ENCODE results near the gene CPE. TPM values are rescaled to one million over a fixed set of nuclear protein-coding genes. Genes with fewer than 3 reads are reported as not detected.
A peak's percentile ranks its signal among the peaks of the same experiment; 100 is the strongest.

Gene CPE
- total and polyA plus RNA-seq, 2 donors, result 52.3 to 94.5 TPM

DNA sequence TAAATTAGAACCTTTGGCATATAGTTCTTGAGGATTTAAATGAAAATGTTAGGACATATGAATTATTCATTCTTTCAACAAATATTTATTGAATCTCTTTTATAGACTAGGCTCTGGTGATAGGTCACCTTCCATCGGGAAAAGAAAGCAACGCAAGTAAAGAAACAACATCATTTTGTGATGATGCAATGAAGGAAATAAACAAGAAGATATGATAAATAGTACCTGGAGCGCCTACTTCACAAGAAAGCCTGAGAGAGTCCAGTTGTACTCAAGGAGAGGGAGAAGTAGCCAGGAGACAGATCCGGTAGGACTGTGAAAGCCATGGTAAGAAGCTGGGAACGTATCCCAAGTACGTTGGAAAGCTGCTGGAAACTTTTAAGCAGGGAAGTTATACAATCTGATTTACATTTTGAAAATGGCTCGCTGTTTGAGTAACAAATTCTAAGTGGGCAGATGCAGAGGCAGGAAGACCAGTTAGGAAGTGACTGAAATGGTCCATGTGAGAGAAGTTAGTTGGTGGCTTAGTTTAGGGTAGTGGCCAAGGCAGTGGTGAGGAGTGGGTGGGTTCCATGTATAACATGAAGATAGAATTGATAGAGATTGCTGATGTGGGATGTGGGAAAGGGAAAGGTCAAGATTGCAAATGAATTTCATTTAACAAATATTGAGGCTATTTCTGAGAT, 17.7 kb upstream of the CPE start:
- Histone ChIP-seq H3K36me3 (ENCODE audit: control insufficient read depth in 2 of 2, insufficient read depth in 2 of 2, low read length in 1 of 2) (no peaks in the 10 kb centered on the region), H3K4me3 (ENCODE audit: low read length in 2 of 2) (no peak overlapping the region), H3K27me3 (ENCODE audit: control insufficient read depth in 2 of 2, insufficient read depth in 1 of 2, low read length in 1 of 2) (peaks cover 0 to 13% of the 10 kb centered on the region in 2 donors), H3K4me1 (ENCODE audit: control insufficient read depth in 2 of 2, insufficient read depth in 2 of 2, low read length in 2 of 2) (no peaks in the 10 kb centered on the region), H3K9me3 (ENCODE audit: control insufficient read depth in 2 of 2, insufficient read depth in 1 of 2, low read length in 1 of 2) (no peaks in the 10 kb centered on the region), H3K27ac (ENCODE audit: low read depth in 1 of 2, low read length in 1 of 2) (no peak overlapping the region)
- no peak for DNase-seq (ENCODE audit: low read depth in 6 of 9, low spot score in 9 of 9)
- 95% methylated on average over 7 of the region's 7 CpGs for WGBS

DNA sequence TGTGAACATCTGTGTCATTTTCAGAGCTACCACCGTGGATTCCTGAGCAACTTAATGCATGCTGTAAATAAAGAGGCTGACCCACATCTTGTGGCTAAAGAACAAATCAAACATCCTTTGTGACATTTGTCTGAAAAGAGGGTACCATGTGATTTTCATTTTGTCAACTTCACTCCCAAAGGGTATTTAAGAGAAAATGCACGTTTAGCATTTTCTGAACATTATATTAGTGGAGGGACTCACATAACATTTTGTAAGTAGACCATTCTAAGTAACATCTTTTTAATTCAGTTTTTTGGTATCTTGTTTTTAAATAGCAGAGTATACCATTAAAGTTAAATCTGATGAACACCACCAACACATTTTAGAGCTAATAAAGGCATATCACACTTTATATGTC, 17.0 kb upstream of the CPE start:
- Histone ChIP-seq H3K27me3 (ENCODE audit: control insufficient read depth in 2 of 2, insufficient read depth in 1 of 2, low read length in 1 of 2) (peaks cover 0 to 13% of the 10 kb centered on the region in 2 donors), H3K4me1 (ENCODE audit: control insufficient read depth in 2 of 2, insufficient read depth in 2 of 2, low read length in 2 of 2) (no peaks in the 10 kb centered on the region), H3K9me3 (ENCODE audit: control insufficient read depth in 2 of 2, insufficient read depth in 1 of 2, low read length in 1 of 2) (no peaks in the 10 kb centered on the region), H3K36me3 (ENCODE audit: control insufficient read depth in 2 of 2, insufficient read depth in 2 of 2, low read length in 1 of 2) (no peaks in the 10 kb centered on the region), H3K27ac (ENCODE audit: low read depth in 1 of 2, low read length in 1 of 2) (no peak overlapping the region), H3K4me3 (ENCODE audit: low read length in 2 of 2) (no peak overlapping the region)
- 96% methylated on average over 2 of the region's 2 CpGs for WGBS
- no peak for DNase-seq (ENCODE audit: low read depth in 6 of 9, low spot score in 9 of 9)

DNA sequence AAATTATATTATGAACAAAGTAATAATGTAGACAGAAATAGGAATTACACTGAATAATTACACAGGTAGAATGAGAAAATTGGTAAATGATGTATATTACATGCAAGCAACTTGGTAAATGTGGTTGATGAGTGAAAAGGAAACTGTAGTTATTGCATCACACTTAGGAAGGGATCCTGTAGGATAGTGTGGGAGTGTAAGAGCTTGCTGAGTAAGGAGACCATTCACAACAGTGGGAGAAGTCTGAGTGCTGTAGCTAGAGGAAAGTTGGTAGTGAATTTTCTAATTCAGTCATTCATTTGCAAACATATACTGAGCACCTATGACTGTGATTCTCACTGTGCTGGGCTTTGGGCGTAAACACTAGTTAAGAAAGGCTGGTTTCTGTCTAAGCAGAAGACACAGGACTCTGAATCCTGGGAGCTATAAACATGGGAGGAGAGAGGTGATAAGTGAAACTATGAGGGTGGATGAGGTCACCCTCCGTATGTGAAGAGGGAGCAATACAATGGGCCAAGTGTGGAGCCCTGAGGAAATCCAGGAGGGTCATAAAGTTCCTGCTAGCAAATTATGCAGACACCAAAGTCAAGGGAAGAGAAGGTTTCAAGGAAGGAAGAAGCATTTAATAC, 14.2 kb upstream of the CPE start:
- Histone ChIP-seq H3K27ac (ENCODE audit: low read depth in 1 of 2, low read length in 1 of 2) (no peak overlapping the region), H3K36me3 (ENCODE audit: control insufficient read depth in 2 of 2, insufficient read depth in 2 of 2, low read length in 1 of 2) (no peaks in the 10 kb centered on the region), H3K4me1 (ENCODE audit: control insufficient read depth in 2 of 2, insufficient read depth in 2 of 2, low read length in 2 of 2) (no peaks in the 10 kb centered on the region), H3K27me3 (ENCODE audit: control insufficient read depth in 2 of 2, insufficient read depth in 1 of 2, low read length in 1 of 2) (peaks cover 0 to 14% of the 10 kb centered on the region in 2 donors), H3K4me3 (ENCODE audit: low read length in 2 of 2) (no peak overlapping the region), H3K9me3 (ENCODE audit: control insufficient read depth in 2 of 2, insufficient read depth in 1 of 2, low read length in 1 of 2) (no peaks in the 10 kb centered on the region)
- 98% methylated on average over 2 of the region's 2 CpGs for WGBS
- DNase-seq (ENCODE audit: low read depth in 6 of 9, low spot score in 9 of 9), result no peak

DNA sequence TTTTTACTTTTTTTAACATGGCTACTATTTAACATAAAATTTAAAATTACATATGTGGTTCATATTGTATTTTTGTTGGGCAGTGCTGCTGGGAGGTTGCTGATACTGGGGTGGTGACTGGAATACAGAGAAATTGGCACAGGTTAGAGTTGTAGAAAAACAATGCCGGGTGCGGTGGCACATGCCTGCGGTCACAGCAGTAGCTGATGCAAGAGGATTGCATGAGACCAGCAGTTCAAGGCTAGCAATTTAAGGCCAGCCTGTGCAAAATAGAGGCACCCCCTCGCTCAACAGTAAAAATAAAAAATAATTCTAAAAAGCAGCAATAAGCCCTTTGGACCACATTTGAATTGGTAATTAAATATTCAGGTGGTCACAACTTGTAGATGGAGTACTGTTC, 11.8 kb upstream of the CPE start:
- DNase-seq (ENCODE audit: low read depth in 6 of 9, low spot score in 9 of 9), result no peak
- Histone ChIP-seq H3K4me3 (ENCODE audit: low read length in 2 of 2) (no peak overlapping the region), H3K36me3 (ENCODE audit: control insufficient read depth in 2 of 2, insufficient read depth in 2 of 2, low read length in 1 of 2) (no peaks in the 10 kb centered on the region), H3K27me3 (ENCODE audit: control insufficient read depth in 2 of 2, insufficient read depth in 1 of 2, low read length in 1 of 2) (peaks cover 0 to 5% of the 10 kb centered on the region in 2 donors), H3K4me1 (ENCODE audit: control insufficient read depth in 2 of 2, insufficient read depth in 2 of 2, low read length in 2 of 2) (no peaks in the 10 kb centered on the region), H3K27ac (ENCODE audit: low read depth in 1 of 2, low read length in 1 of 2) (no peak overlapping the region), H3K9me3 (ENCODE audit: control insufficient read depth in 2 of 2, insufficient read depth in 1 of 2, low read length in 1 of 2) (no peaks in the 10 kb centered on the region)
- 96% methylated on average over 4 of the region's 4 CpGs for WGBS

DNA sequence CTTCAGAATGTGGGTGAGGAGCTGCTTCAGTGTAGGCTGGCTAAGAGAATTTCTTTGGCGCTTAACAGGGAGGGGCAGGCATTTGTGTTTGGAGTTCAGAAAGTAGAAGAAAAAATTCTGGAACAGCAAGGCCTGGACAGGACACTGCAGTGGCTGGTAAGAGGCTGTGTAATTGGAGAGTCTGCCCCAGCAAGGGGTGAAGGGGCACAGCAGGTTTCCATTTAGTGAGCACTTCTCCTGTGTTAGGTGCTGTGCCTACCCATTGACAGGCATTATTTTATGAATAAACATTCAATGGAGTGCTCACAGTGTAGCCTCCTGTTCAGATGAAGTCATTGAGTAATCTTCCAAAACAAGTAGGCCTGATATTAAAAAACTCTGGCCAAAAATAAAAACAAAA, 10.7 kb upstream of the CPE start:
- no peaks in the 10 kb centered on the region for H3K36me3 ChIP-seq (ENCODE audit: control insufficient read depth in 2 of 2, insufficient read depth in 2 of 2, low read length in 1 of 2)
- no peak overlapping the region for H3K27ac ChIP-seq (ENCODE audit: low read depth in 1 of 2, low read length in 1 of 2)
- no peaks in the 10 kb centered on the region for H3K9me3 ChIP-seq (ENCODE audit: control insufficient read depth in 2 of 2, insufficient read depth in 1 of 2, low read length in 1 of 2)
- H3K4me1 ChIP-seq (ENCODE audit: control insufficient read depth in 2 of 2, insufficient read depth in 2 of 2, low read length in 2 of 2), result no peaks in the 10 kb centered on the region
- no peak overlapping the region for H3K4me3 ChIP-seq (ENCODE audit: low read length in 2 of 2)
- WGBS, result 96% methylated on average over 1 of the region's 1 CpG
- H3K27me3 ChIP-seq (ENCODE audit: control insufficient read depth in 2 of 2, insufficient read depth in 1 of 2, low read length in 1 of 2), result peaks cover 0 to 5% of the 10 kb centered on the region in 2 donors
- no peak for DNase-seq (ENCODE audit: low read depth in 6 of 9, low spot score in 9 of 9)

DNA sequence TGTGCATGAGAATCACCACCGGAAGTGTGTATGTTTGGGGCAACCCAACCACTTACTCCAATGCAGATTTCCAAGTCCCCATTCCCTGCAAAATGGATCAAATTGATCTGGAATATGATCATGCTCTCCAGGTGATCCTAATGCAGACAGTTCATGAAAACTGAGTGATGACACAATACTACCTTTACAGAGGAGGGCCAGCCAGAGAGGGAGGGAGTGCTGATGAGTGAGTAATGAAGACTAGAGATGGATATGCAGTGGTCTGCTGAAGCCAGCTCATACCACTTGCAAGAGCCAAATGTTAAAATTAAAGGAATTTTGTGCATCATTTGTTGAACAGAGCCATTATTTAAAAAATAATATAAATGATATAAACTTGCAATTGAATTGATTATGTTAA, 10.2 kb upstream of the CPE start:
- no peaks in the 10 kb centered on the region for H3K36me3 ChIP-seq (ENCODE audit: control insufficient read depth in 2 of 2, insufficient read depth in 2 of 2, low read length in 1 of 2)
- no peak overlapping the region for H3K4me3 ChIP-seq (ENCODE audit: low read length in 2 of 2)
- no peaks in the 10 kb centered on the region for H3K4me1 ChIP-seq (ENCODE audit: control insufficient read depth in 2 of 2, insufficient read depth in 2 of 2, low read length in 2 of 2)
- 97% methylated on average over 1 of the region's 1 CpG for WGBS
- no peak for DNase-seq (ENCODE audit: low read depth in 6 of 9, low spot score in 9 of 9)
- peaks cover 0 to 5% of the 10 kb centered on the region in 2 donors for H3K27me3 ChIP-seq (ENCODE audit: control insufficient read depth in 2 of 2, insufficient read depth in 1 of 2, low read length in 1 of 2)
- H3K27ac ChIP-seq (ENCODE audit: low read depth in 1 of 2, low read length in 1 of 2), result no peak overlapping the region
- no peaks in the 10 kb centered on the region for H3K9me3 ChIP-seq (ENCODE audit: control insufficient read depth in 2 of 2, insufficient read depth in 1 of 2, low read length in 1 of 2)

DNA sequence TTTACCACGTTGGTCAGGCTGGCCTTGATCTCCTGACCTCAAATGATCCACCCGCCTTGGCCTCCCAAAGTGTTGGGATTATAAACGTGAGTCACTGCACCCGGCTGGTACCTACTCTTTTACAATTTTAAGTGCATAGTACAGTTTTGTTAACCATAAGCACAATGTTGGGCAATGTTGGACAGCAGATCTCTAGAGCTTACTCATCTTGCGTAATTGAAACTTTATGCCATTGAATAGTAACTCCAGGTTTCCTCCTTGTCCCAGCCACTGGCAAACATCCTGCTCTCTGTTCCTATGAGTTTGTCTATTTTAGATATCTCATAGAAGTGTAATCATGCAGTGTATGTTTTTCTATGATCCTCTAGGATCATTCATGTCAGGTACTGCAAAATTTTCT, 9.3 kb upstream of the CPE start:
- Histone ChIP-seq H3K4me3 (ENCODE audit: low read length in 2 of 2) (no peak overlapping the region), H3K27ac (ENCODE audit: low read depth in 1 of 2, low read length in 1 of 2) (no peak overlapping the region), H3K4me1 (ENCODE audit: control insufficient read depth in 2 of 2, insufficient read depth in 2 of 2, low read length in 2 of 2) (no peaks in the 10 kb centered on the region), H3K9me3 (ENCODE audit: control insufficient read depth in 2 of 2, insufficient read depth in 1 of 2, low read length in 1 of 2) (no peaks in the 10 kb centered on the region), H3K27me3 (ENCODE audit: control insufficient read depth in 2 of 2, insufficient read depth in 1 of 2, low read length in 1 of 2) (peaks cover 0 to 5% of the 10 kb centered on the region in 2 donors), H3K36me3 (ENCODE audit: control insufficient read depth in 2 of 2, insufficient read depth in 2 of 2, low read length in 1 of 2) (no peaks in the 10 kb centered on the region)
- no peak for DNase-seq (ENCODE audit: low read depth in 6 of 9, low spot score in 9 of 9)
- WGBS, result 83% methylated on average over 5 of the region's 5 CpGs

DNA sequence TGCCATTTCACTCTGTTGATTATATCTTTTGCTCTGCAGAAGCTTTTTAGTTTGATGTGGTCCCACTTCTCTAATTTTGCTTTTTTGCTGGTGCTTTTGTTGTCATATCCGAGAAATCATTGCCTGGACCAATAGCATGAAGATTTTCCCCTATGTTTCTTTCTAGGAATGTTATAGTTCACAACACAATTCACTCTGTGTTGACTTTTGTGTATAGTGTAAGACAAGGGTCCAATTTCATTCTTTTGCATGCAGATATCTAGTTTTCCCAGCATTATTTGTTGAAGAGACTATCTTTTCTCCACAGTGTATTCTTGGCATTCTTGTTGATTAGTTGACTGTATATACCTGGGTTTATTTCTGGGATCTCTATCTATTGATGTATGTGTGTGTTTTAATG, 8.3 kb upstream of the CPE start:
- Histone ChIP-seq H3K4me3 (ENCODE audit: low read length in 2 of 2) (no peak overlapping the region), H3K4me1 (ENCODE audit: control insufficient read depth in 2 of 2, insufficient read depth in 2 of 2, low read length in 2 of 2) (peaks cover 0 to 2% of the 10 kb centered on the region in 2 donors), H3K27me3 (ENCODE audit: control insufficient read depth in 2 of 2, insufficient read depth in 1 of 2, low read length in 1 of 2) (peaks cover 0 to 8% of the 10 kb centered on the region in 2 donors), H3K27ac (ENCODE audit: low read depth in 1 of 2, low read length in 1 of 2) (no peak overlapping the region), H3K9me3 (ENCODE audit: control insufficient read depth in 2 of 2, insufficient read depth in 1 of 2, low read length in 1 of 2) (no peaks in the 10 kb centered on the region), H3K36me3 (ENCODE audit: control insufficient read depth in 2 of 2, insufficient read depth in 2 of 2, low read length in 1 of 2) (no peaks in the 10 kb centered on the region)
- WGBS, result 98% methylated on average over 1 of the region's 1 CpG
- DNase-seq (ENCODE audit: low read depth in 6 of 9, low spot score in 9 of 9), result no peak

DNA sequence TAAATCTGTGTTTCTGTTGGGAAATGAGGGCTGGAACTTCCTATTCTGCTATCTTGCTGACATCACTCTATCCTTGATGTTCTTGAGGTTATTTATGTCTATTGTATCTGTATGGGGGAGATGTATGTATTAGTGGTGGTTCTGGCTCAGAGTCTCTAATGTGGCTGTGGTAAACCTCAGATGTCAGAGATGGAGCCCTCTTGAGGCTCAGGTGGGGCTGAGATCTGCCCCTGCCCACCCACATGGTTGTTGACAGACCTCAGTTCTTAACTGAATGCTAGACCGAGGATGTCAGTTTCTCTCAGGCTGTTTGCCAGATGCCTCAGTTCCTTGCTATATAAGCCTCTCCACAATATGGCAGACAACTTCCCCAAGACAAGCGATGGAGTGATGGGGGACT, 3.3 kb upstream of the CPE start:
- Histone ChIP-seq H3K9me3 (ENCODE audit: control insufficient read depth in 2 of 2, insufficient read depth in 1 of 2, low read length in 1 of 2) (no peaks in the 10 kb centered on the region), H3K4me1 (ENCODE audit: control insufficient read depth in 2 of 2, insufficient read depth in 2 of 2, low read length in 2 of 2) (peaks cover 0 to 7% of the 10 kb centered on the region in 2 donors), H3K4me3 (ENCODE audit: low read length in 2 of 2) (no peak overlapping the region), H3K36me3 (ENCODE audit: control insufficient read depth in 2 of 2, insufficient read depth in 2 of 2, low read length in 1 of 2) (no peaks in the 10 kb centered on the region), H3K27me3 (ENCODE audit: control insufficient read depth in 2 of 2, insufficient read depth in 1 of 2, low read length in 1 of 2) (peaks cover 24 to 42% of the 10 kb centered on the region in 2 donors), H3K27ac (ENCODE audit: low read depth in 1 of 2, low read length in 1 of 2) (no peak overlapping the region)
- peak in 4 of 9 donors; percentile 4 to 61 (median 12) for DNase-seq (ENCODE audit: low read depth in 6 of 9, low spot score in 9 of 9)
- 58% methylated on average over 2 of the region's 2 CpGs for WGBS
